Natural killer cell (primary cell): ENCODE results near the gene ERC1. TPM values are rescaled to one million over a fixed set of nuclear protein-coding genes. Genes with fewer than 3 reads are reported as not detected.

ENCODE experiments used
- ATAC-seq, 3 donors: fragments of 150-1000 bp in 2 of 3; fragments of 200-7000 bp in 1 of 3; cut with Tn5 transposase; 1 replicate in 1 of 3; 2 replicates in 2 of 3; pipeline ENCODE4 v1.10.0; 2021; ENCODE audit warnings: mild to moderate bottlenecking in 2 of 3, moderate library complexity in 2 of 3
- DNase-seq, 2 donors: peaks; one replicate each; pipeline versions ENCODE4 v3.0.0 to v3.0.0-alpha.2; 2013 to 2021; ENCODE audit warnings: mixed read lengths in 1 of 2
- H3K27ac ChIP-seq: one replicate; pipeline ENCODE4 v1.5.1; 2013; ENCODE audit warnings: mild to moderate bottlenecking, low read length
- H3K27me3 ChIP-seq: one replicate; pipeline ENCODE4 v1.6.1; 2013; ENCODE audit warnings: low read length; ENCODE audit not compliant: control insufficient read depth, insufficient read depth
- H3K36me3 ChIP-seq: one replicate; pipeline ENCODE4 v1.6.1; 2013; ENCODE audit warnings: low read length; ENCODE audit not compliant: control insufficient read depth, insufficient read depth
- H3K4me1 ChIP-seq: one replicate; pipeline ENCODE4 v1.6.1; 2013; ENCODE audit warnings: low read length; ENCODE audit not compliant: control insufficient read depth, insufficient read depth
- H3K4me3 ChIP-seq: one replicate; pipeline ENCODE4 v1.5.1; 2013; ENCODE audit warnings: low read length
- H3K9me3 ChIP-seq: one replicate; pipeline ENCODE4 v1.6.1; 2013; ENCODE audit warnings: low read length; ENCODE audit not compliant: control insufficient read depth, insufficient read depth
- H3K27ac Mint-ChIP-seq, 2 donors: one replicate each; pipeline ENCODE4 v1.8.0; 2022; ENCODE audit warnings: mild to moderate bottlenecking in 2 of 2, mixed read lengths in 2 of 2, moderate library complexity in 1 of 2
- H3K27me3 Mint-ChIP-seq, 2 donors: one replicate each; pipeline ENCODE4 v1.8.0; 2022; ENCODE audit warnings: low read depth in 2 of 2, mixed read lengths in 2 of 2
- H3K36me3 Mint-ChIP-seq: one replicate; pipeline ENCODE4 v1.8.0; 2022; ENCODE audit warnings: mixed read lengths
- H3K4me1 Mint-ChIP-seq, 2 donors: one replicate each; pipeline ENCODE4 v1.8.0; 2022; ENCODE audit warnings: mixed read lengths in 2 of 2
- H3K4me3 Mint-ChIP-seq: one replicate; pipeline ENCODE4 v1.8.0; 2022; ENCODE audit warnings: mild to moderate bottlenecking, moderate library complexity, mixed read lengths
- H3K9me3 Mint-ChIP-seq, 2 donors: one replicate each; pipeline ENCODE4 v1.8.0; 2022; ENCODE audit warnings: mixed read lengths in 2 of 2
- CTCF ChIP-seq: fragments of 200-600 bp; IDR thresholded peaks from one replicate; pipeline ENCODE4 v1.8.0; 2022; ENCODE audit warnings: antibody characterized with exemption
- WGBS: methylation state at CpG from one replicate; pipeline ENCODE4 v1.1.7; 2013; ENCODE audit warnings: missing lambda C conversion rate; ENCODE audit not compliant: insufficient coverage; 5-methylcytosine and 5-hydroxymethylcytosine counted together
- intact Hi-C: fragments of 100-400 bp; cut with micrococcal nuclease; formaldehyde crosslinking; loops from one replicate; pipeline ENCODE4 v1.14.2; 2022
- total RNA-seq, 4 donors: library from RNA; stranded (reverse); fragments of 120-200 nt in 1 of 4; gene quantifications; one replicate each; pipeline versions ENCODE4 v1.2.3 to v1.2.4, GENCODE V29; 2013 to 2022

ERC1 gene
- total RNA-seq, 3 donors from 2014 or later (not counting 1 experiment from before 2014, with no cell fraction given): 43.5 to 54.0 (median 44.9) TPM

- TF ChIP-seq CTCF: no peak
- WGBS: over 99% methylated on average over 4 of the region's 4 CpGs
- H3K9me3 Mint-ChIP-seq: no peaks in the 10 kb centered on the region
Measured at GRCh38 chr12:1324099-1324498, 333.1 kb downstream of the ERC1 start.

GRCh38 chr12:1324910-1325309, 333.9 kb downstream of the ERC1 start:
- no peak overlapping the region for H3K27ac ChIP-seq
- WGBS: 46% methylated on average over 4 of the region's 5 CpGs
- ATAC-seq: no peak
- no peaks in the 10 kb centered on the region for H3K27me3 ChIP-seq
- Mint-ChIP-seq H3K27me3 (no peaks in the 10 kb centered on the region), H3K4me3 (no peak overlapping the region), H3K4me1 (no peaks in the 10 kb centered on the region), H3K36me3 (no peaks in the 10 kb centered on the region), H3K9me3 (no peaks in the 10 kb centered on the region), H3K27ac (no peak overlapping the region)
- no peaks in the 10 kb centered on the region for H3K4me1 ChIP-seq
- no peaks in the 10 kb centered on the region for H3K9me3 ChIP-seq
- intact Hi-C loops: no loop called here
- H3K4me3 ChIP-seq: no peak overlapping the region
- TF ChIP-seq CTCF: no peak
- H3K36me3 ChIP-seq: no peaks in the 10 kb centered on the region
- no peak for DNase-seq

More at GRCh38 chr12:1324099-1324498, 333.1 kb downstream of the ERC1 start:
- no peaks in the 10 kb centered on the region for H3K36me3 Mint-ChIP-seq
- H3K27me3 Mint-ChIP-seq: no peaks in the 10 kb centered on the region
- no peak for ATAC-seq
- Histone ChIP-seq H3K36me3 (no peaks in the 10 kb centered on the region), H3K9me3 (no peaks in the 10 kb centered on the region), H3K4me1 (no peaks in the 10 kb centered on the region), H3K27me3 (no peaks in the 10 kb centered on the region), H3K4me3 (no peak overlapping the region), H3K27ac (no peak overlapping the region)
- intact Hi-C loops: no loop called here
- no peak for DNase-seq
- no peak overlapping the region for H3K27ac Mint-ChIP-seq
- no peaks in the 10 kb centered on the region for H3K4me1 Mint-ChIP-seq
- H3K4me3 Mint-ChIP-seq: no peak overlapping the region

- H3K27ac ChIP-seq: no peak overlapping the region
- H3K4me1 Mint-ChIP-seq: no peaks in the 10 kb centered on the region
- no peaks in the 10 kb centered on the region for H3K4me1 ChIP-seq
- H3K27me3 ChIP-seq: no peaks in the 10 kb centered on the region
- H3K9me3 ChIP-seq: no peaks in the 10 kb centered on the region
- H3K4me3 ChIP-seq: no peak overlapping the region
- no peaks in the 10 kb centered on the region for H3K36me3 ChIP-seq
- intact Hi-C loops: no loop called here
- WGBS: no CpG with 5 or more reads among the region's 1 CpG
- ATAC-seq: no peak
- H3K27me3 Mint-ChIP-seq: no peaks in the 10 kb centered on the region
- H3K4me3 Mint-ChIP-seq: no peak overlapping the region
- DNase-seq: no peak
- H3K9me3 Mint-ChIP-seq: no peaks in the 10 kb centered on the region
- TF ChIP-seq CTCF: no peak
- H3K27ac Mint-ChIP-seq: no peak overlapping the region
- H3K36me3 Mint-ChIP-seq: no peaks in the 10 kb centered on the region
Measured at GRCh38 chr12:1325666-1326065, 334.6 kb downstream of the ERC1 start.

GRCh38 chr12:1326258-1326657, 335.2 kb downstream of the ERC1 start:
- H3K27me3 Mint-ChIP-seq: no peaks in the 10 kb centered on the region
- H3K36me3 ChIP-seq: no peaks in the 10 kb centered on the region
- ATAC-seq (no peak), DNase-seq (no peak)
- H3K9me3 ChIP-seq: no peaks in the 10 kb centered on the region
- H3K27ac ChIP-seq: no peak overlapping the region
- 96% methylated on average over 2 of the region's 2 CpGs for WGBS
- H3K4me3 ChIP-seq: no peak overlapping the region
- no peaks in the 10 kb centered on the region for H3K9me3 Mint-ChIP-seq
- H3K4me3 Mint-ChIP-seq: no peak overlapping the region
- no peaks in the 10 kb centered on the region for H3K4me1 ChIP-seq
- intact Hi-C loops: no loop called here
- TF ChIP-seq CTCF: no peak
- H3K27ac Mint-ChIP-seq: no peak overlapping the region
- no peaks in the 10 kb centered on the region for H3K4me1 Mint-ChIP-seq
- H3K27me3 ChIP-seq: no peaks in the 10 kb centered on the region
- H3K36me3 Mint-ChIP-seq: no peaks in the 10 kb centered on the region
